ENCODE data around the gene ABHD16A. TPM values are rescaled to one million over a fixed set of nuclear protein-coding genes. Genes with fewer than 3 reads are reported as not detected.

The ABHD16A gene
- total and polyA plus RNA-seq, 2 donors (not counting 3 experiments of a cell fraction or from before 2014, with no cell fraction given): 48.9 to 60.3 TPM

- intact Hi-C loops (cut with micrococcal nuclease): no loop called here
- no peak overlapping the region for H3K4me3 ChIP-seq (replicated peaks in 1 of 3; ENCODE audit: insufficient read depth in 1 of 3, low read depth in 1 of 3, low read length in 3 of 3)
- ChIA-PET CTCF (interaction anchor here (1.3 kb wide), 1 partner anchor 16 kb away, joined by 6 read pairs; the partner anchor contains the start of gene LY6G5C), POLR2A (no interaction called here)
- dilution Hi-C loops (cut with MboI; ENCODE audit: extremely low pct_ligation_motif_present, low sequenced_read_pairs): no loop called here
- BruUV-seq (replicated peaks): no TSS peak
- no peaks in the 10 kb centered on the region for H3K9me1 ChIP-seq (replicated peaks; ENCODE audit: control insufficient read depth, extremely low read depth, insufficient read depth, low read length)
- FAIRE-seq: no peak
- H3K79me2 ChIP-seq (ENCODE audit: control insufficient read depth, insufficient read depth, low read length): peaks cover 19% of the 10 kb centered on the region
- H3K27ac ChIP-seq (ENCODE audit: insufficient read depth, low read depth, low read length): no peak overlapping the region
- H4K20me1 ChIP-seq (replicated peaks; ENCODE audit: control insufficient read depth, extremely low read depth, insufficient read depth, low read length): no peaks in the 10 kb centered on the region
- no peak overlapping the region for H2AFZ ChIP-seq (ENCODE audit: low read depth, low read length)
- peaks cover 11% of the 10 kb centered on the region for H3K4me1 ChIP-seq (ENCODE audit: control insufficient read depth, extremely low read depth, insufficient read depth, low read length)
- TF ChIP-seq FOS (IDR thresholded peaks at IDR 0.05; ENCODE audit: borderline replicate concordance, insufficient read depth, low read length): no peak
- H3K36me3 ChIP-seq (ENCODE audit: control insufficient read depth in 2 of 2, extremely low read depth in 1 of 2, insufficient read depth in 2 of 2, low read length in 2 of 2): peaks cover 6 to 22% of the 10 kb centered on the region in 2 experiments
- no peak overlapping the region for H3K4me2 ChIP-seq (ENCODE audit: insufficient read depth, low read length)
- no peaks in the 10 kb centered on the region for H3K9me3 ChIP-seq (replicated peaks; ENCODE audit: control insufficient read depth, insufficient read depth, low read length)
- DNase-seq (ENCODE audit: low read depth, low spot score): no peak
- no peak overlapping the region for H3K9ac ChIP-seq (replicated peaks; ENCODE audit: extremely low read depth, insufficient read depth, low read length)
- H3K27me3 ChIP-seq (ENCODE audit: control insufficient read depth in 2 of 2, insufficient read depth in 2 of 2, low read length in 2 of 2): no peaks in the 10 kb centered on the region
Observed at GRCh38 chr6:31697555-31697954, 5.6 kb downstream of the ABHD16A start.

- Histone ChIP-seq H3K4me3 (replicated peaks in 1 of 3; ENCODE audit: insufficient read depth in 1 of 3, low read depth in 1 of 3, low read length in 3 of 3) (no peak overlapping the region), H3K36me3 (ENCODE audit: control insufficient read depth in 2 of 2, extremely low read depth in 1 of 2, insufficient read depth in 2 of 2, low read length in 2 of 2) (peaks cover 6 to 37% of the 10 kb centered on the region in 2 experiments), H3K9me1 (replicated peaks; ENCODE audit: control insufficient read depth, extremely low read depth, insufficient read depth, low read length) (no peaks in the 10 kb centered on the region), H3K27ac (ENCODE audit: insufficient read depth, low read depth, low read length) (no peak overlapping the region), H2AFZ (ENCODE audit: low read depth, low read length) (no peak overlapping the region), H3K27me3 (ENCODE audit: control insufficient read depth in 2 of 2, insufficient read depth in 2 of 2, low read length in 2 of 2) (no peaks in the 10 kb centered on the region), H3K9me3 (replicated peaks; ENCODE audit: control insufficient read depth, insufficient read depth, low read length) (no peaks in the 10 kb centered on the region), H3K4me1 (ENCODE audit: control insufficient read depth, extremely low read depth, insufficient read depth, low read length) (peaks cover 10% of the 10 kb centered on the region), H3K9ac (replicated peaks; ENCODE audit: extremely low read depth, insufficient read depth, low read length) (no peak overlapping the region), H3K79me2 (ENCODE audit: control insufficient read depth, insufficient read depth, low read length) (no peaks in the 10 kb centered on the region), H3K4me2 (ENCODE audit: insufficient read depth, low read length) (no peak overlapping the region), H4K20me1 (replicated peaks; ENCODE audit: control insufficient read depth, extremely low read depth, insufficient read depth, low read length) (no peaks in the 10 kb centered on the region)
- POLR2A ChIA-PET: no interaction called here
- no peak for DNase-seq (ENCODE audit: low read depth, low spot score)
- TF ChIP-seq POLR2A (IDR thresholded peaks at IDR 0.05; ENCODE audit: low read depth, low read length): no peak
- TF ChIP-seq EZH2 (IDR thresholded peaks at IDR 0.05; ENCODE audit: borderline replicate concordance, low read depth, low read length, severe bottlenecking): no peak
- TF ChIP-seq FOS (IDR thresholded peaks at IDR 0.05; ENCODE audit: borderline replicate concordance, insufficient read depth, low read length): no peak
- no peak for TF ChIP-seq MAX (IDR thresholded peaks at IDR 0.05; ENCODE audit: insufficient read depth, insufficient read length)
- TF ChIP-seq POLR2AphosphoS5 (IDR thresholded peaks at IDR 0.05; ENCODE audit: insufficient read depth, low read depth, low read length): no peak
- TF ChIP-seq MYC (IDR thresholded peaks at IDR 0.05; ENCODE audit: low read depth, low read length): no peak
- no peak for TF ChIP-seq GATA2 (IDR thresholded peaks at IDR 0.05; ENCODE audit: insufficient read depth, insufficient read length, low read depth, low read length)
- TF ChIP-seq JUN (IDR thresholded peaks at IDR 0.05; ENCODE audit: borderline replicate concordance, insufficient read depth, insufficient read length, low read depth): no peak
- no peak for TF ChIP-seq CTCF (IDR thresholded peaks at IDR 0.05; ENCODE audit: extremely low read depth in 1 of 2, insufficient read depth in 1 of 2, low read depth in 1 of 2, low read length in 2 of 2)
- dilution Hi-C loops (cut with MboI; ENCODE audit: extremely low pct_ligation_motif_present, low sequenced_read_pairs): no loop called here
- BruUV-seq (replicated peaks): no TSS peak
- FAIRE-seq: peak; percentile 33
- intact Hi-C loops (cut with micrococcal nuclease): no loop called here
- CTCF ChIA-PET: interaction anchor here (1.0 to 2.2 kb wide), 4 partner anchors 9 to 136 kb away, joined by 3 to 10 read pairs (median 4); no protein-coding TSS in a partner anchor
Observed at GRCh38 chr6:31693535-31693934, 9.6 kb downstream of the ABHD16A start.
